Stimulated activated CD8-positive, alpha-beta memory T cell treated with anti-CD3 and anti-CD28 coated beads, Interleukin-2, amount 100 ng/mL, for 48 hours (primary cell): Measurements from ENCODE around the gene USP36.

ENCODE experiments used
- DNase-seq, 2 donors: peaks; one replicate each; pipeline ENCODE4 v3.0.0-alpha.2; 2020; ENCODE audit warnings: low read depth in 2 of 2

USP36 gene

GRCh38 chr17:78838574-78839005, 2.0 kb downstream of the USP36 start:
- no peak for DNase-seq

GRCh38 chr17:78836420-78837021, 4.1 kb downstream of the USP36 start:
- no peak for DNase-seq

- DNase-seq: no peak
Measured at GRCh38 chr17:78834571-78834970, 6.0 kb downstream of the USP36 start.

GRCh38 chr17:78832541-78832810, 8.1 kb downstream of the USP36 start:
- no peak for DNase-seq

- no peak for DNase-seq
Measured at GRCh38 chr17:78831688-78832540, 8.7 kb downstream of the USP36 start.

GRCh38 chr17:78829477-78829876, 11.1 kb downstream of the USP36 start:
- DNase-seq: no peak

DNA sequence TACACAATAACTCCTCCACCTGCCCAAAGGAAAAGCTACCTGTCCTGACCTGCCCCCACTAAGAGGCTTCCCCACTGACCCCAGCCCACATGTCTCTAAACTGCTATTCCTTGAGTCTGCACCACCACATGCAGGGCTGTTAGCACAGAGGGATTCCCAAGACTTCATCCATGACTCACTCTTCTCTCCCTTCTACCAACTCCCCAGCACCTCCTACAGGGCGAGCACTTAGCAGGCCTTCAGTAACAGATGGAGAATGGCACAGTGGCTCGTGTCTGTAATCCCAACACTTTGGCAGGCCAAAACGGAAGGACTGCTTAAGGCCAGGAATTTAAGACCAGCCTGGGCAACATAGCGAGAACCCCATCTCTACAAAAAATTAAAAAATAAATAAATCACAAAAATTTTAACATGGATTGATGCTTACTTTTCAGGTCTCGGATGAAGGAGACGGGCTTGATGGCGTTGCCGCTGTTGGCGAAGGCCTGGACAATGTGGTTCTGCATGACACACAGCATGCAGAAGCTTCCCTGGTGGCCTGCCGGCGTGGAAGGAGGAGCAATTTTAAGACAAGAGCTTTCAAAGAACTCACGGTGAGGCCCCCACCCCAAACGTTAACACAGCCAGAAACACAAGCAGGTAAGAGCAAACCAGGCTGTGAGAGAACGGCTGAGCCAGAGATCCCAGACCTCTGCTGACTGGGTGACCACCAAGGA, 12.0 kb downstream of the USP36 start:
- DNase-seq: no peak

- DNase-seq: no peak
Measured at GRCh38 chr17:78826836-78827509, 13.6 kb downstream of the USP36 start.

DNA sequence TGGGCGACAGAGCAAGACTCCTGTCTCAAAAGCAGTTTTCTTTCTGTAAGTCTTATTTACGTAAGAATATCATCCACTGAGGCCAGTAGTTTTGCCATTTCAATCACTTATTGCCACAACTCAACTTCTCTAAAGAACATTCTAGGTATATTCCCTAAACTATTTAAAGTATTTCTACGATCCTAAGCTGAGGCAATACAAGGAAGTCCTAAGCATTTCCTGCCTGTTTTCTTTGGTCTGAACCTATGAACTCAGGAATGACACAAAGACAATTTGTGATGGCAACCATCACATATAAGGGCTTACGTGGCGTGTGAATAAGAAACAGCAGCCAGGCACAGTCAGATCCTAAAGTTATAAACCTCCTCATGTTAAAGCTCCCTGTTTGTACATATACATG, 14.2 kb downstream of the USP36 start:
- DNase-seq: no peak

DNA sequence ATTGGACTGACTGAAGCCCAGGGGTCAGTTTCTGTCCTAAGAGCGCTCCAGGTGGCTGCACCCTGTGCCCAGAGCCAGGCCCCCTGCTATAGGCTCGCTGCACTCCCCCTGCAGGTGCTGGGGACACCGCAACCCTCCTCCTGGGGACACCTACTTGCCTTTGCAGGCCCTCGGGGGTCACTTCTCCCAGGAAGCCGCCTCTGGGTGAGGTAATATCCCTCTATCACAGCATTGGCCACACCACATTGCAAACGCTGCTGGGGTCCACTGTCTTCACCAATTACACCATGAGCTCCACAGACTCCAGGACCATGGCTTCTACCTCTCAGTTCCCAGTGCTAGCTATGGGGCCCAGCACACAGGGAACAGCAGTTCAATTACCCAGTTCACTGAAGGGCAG, 14.9 kb downstream of the USP36 start:
- DNase-seq: no peak

DNA sequence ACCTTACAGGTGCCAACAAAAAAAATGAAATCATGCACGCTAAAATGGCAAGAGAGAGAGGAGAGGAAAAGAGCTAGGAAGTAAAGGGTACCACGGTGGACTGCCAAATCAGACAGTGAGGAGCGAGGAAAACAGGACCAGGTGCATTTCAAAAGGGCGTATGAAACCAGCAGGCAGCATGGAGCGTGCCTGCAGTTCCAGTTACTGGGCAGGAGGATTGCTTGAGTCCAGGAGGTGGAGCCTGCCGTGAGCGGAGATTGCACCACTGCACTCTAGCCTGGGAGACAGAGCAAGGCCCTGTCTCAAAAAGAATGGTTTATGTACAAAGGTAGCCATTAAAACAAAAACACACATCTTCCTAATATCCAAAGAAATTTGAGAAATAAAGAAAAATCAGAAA, 16.4 kb downstream of the USP36 start:
- DNase-seq: no peak

- DNase-seq: no peak
Measured at GRCh38 chr17:78823282-78824046, 17.1 kb downstream of the USP36 start.

DNA sequence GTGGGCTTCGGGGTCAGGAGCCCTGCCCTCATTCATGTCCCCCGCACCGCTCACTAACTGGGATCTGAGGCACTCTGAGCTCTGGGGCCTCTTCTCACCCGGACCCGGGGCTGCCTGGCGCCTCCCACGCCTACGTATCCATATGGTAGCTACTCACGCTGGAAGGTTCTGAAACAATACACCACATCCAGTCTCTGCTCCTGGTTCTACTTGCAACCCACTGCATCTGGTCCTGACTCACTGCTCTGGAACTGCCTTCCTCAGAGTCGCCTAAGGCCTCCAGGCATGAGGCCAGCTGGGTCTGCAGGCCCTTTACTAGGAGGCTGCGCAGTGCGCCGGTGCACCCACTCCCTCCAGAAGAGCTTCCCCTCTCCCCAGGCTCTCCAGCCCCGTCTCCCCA, 18.1 kb downstream of the USP36 start:
- no peak for DNase-seq

DNA sequence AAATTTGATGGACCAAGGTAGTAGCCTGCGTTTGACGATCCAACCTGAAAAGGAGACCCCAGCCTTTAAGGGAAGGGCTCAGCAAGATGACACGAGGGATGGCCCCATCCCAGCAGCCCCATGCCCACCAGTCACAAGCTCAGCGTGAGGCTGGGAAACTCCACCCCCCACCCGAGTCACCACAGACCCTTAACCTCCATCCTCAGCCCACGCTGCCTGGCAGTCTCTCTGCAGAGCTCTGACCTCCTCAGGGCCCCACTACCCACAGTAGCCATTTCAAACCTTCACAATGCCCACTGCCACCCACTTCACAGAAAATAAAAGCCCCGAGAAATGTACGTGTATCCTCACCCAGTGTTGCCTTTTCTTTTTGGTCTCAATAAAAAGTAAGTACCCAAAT, 18.7 kb downstream of the USP36 start:
- no peak for DNase-seq

GRCh38 chr17:78820841-78821240, 19.8 kb downstream of the USP36 start:
- DNase-seq: no peak

DNA sequence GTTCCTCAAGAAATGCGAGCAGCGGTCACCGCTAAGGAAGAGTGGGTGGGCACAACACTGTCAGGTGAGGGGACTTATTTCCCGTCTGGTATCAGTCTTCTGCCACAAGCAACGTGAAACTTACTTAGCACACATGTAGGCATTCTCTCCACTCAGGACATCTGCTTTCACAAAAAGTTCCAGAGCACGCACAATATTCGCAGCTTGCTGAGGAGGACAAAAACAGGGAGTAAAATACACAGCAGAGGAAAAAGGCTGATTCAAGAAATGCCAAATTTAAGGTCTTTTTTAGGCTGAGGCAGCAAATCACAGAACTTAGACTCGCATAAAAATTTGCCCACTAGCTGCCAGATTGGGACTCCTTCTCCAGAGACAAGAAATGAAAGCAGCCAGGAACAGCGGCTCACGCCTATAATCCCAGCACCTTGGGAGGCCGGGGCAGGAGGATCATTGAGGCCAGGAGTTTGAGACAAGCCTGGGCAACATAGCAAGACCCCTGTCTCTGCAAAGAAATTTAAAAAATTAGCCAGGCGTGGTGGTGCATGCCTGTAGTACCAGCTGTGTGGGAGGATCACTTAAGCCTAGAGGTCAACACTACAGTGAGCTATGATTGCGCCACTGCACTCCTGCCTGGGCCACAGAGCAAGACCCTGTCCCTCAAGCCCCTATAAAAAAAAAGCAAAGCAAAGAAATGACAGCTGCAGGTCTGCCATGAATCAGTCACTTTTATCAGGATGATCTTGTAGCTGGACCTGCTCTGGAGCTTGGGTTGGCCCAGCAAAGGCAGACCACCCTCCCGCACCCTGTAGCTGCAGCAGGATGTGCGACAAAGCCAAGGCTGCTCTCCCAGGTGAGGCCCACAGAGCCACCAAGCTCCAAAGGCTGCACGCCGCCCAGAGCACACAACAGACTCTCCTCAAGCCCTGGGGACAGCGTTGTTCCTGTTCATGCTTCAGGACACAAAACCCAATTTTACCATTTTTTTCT, 20.5 kb downstream of the USP36 start:
- no peak for DNase-seq

GRCh38 chr17:78819402-78819801, 21.2 kb downstream of the USP36 start:
- DNase-seq: no peak

DNA sequence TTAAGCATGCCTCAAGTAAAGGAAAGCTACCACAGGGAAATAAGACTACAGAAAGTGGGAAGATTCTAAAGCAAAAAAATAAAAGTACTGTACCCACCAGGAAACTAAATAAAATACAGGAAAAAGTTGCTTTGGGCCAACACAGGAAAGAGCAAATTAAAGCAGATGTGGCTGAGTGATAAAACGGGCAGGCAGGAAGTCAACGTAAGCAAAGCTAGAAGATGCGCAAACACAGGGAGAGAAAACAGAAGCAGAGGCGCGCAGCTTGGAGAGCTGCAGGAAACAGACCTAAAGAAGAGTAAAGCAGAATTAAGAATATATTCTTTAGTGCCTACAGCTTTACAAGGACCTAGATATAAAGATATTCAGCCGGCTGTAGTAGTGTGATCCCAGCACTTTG, 21.7 kb downstream of the USP36 start:
- no peak for DNase-seq

DNA sequence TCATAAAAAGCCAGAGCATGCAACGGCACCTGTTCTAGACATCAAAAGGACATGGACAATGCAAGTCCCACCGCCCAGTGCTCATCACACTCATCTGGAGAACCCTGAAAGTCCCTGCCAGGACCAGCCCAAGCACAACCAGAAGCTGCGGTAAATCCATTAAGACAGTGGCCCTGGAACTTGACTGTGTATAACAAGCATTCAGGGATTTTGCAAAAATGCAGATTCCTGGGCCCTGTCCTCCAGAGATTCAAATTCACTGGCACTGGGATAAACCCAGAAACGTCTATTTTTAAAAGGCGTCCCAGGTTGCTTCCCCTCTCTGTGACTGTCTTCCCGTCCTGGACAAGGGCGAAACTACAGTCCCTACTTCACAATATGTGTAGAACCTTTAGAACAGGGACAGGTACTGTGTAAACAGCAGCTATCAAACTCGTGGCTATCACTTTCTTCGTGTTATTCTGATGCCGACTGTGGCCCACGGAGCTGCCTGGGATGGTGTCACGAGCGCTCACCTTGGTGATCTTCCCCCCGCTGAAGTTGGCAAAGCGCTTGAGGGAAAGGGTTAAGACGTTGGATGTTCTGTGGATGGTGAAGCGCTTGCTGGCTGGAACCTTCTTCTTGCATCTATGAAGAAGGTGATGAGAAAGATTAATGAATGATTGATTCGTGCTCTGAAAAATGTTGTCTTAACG, 22.3 kb downstream of the USP36 start:
- DNase-seq: no peak

- DNase-seq: peak in 1 of 2 donors; percentile 47
Measured at GRCh38 chr17:78817123-78817522, 23.5 kb downstream of the USP36 start.
